Measurements from ENCODE around the gene SART3. TPM values are rescaled to one million over a fixed set of nuclear protein-coding genes. Genes with fewer than 3 reads are reported as not detected.
A peak's percentile ranks its signal among the peaks of the same experiment; 100 is the strongest.

SART3 gene
- total and polyA plus RNA-seq, 10 of the 15 experiments (the other 5 are each of a cell fraction or from before 2014, with no cell fraction given), result 8.8 to 179 (median 54.9) TPM

DNA sequence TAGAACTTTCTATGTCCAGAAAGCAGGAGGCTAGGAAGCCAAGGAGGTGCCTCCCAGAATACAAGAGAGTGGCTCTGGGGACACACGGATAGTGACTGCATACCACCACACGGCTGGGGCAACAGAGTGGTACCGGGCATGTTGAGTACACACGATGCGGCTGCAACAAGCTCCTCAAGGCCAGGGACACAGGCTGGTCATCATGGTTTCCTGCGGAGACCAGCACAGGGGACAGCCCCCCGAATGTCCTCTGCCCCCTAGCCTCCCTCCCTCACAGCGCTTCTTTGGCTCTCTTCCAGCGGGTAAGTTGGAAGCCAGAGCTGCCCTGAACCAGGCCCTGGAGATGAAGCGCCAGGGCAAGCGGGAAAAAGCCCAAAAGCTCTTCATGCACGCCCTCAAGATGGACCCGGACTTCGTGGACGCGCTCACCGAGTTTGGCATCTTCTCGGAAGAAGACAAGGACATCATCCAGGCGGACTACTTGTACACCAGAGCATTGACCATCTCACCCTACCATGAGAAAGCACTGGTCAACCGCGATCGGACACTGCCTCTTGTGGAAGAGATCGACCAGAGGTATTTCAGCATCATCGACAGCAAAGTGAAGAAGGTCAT lies 42.8 kb downstream of the SART3 start:
- peaks cover 26 to 32% of the 10 kb centered on the region in 2 experiments for H3K36me3 ChIP-seq (ENCODE audit: control insufficient read depth in 2 of 2, insufficient read depth in 2 of 2, low read length in 1 of 2)
- ChIA-PET CTCF (interaction anchor here (0.7 kb wide), 1 partner anchor 17 kb away, joined by 3 read pairs; no protein-coding TSS in a partner anchor), RAD21 (ENCODE audit: unreplicated experiment) (no interaction called here), POLR2A (no interaction called here), SMC1A (ENCODE audit: uncharacterized antibody, unreplicated experiment) (interaction anchor here (0.7 to 1.4 kb wide), 2 partner anchors 8 to 284 kb away, joined by 3 read pairs; no protein-coding TSS in a partner anchor)
- peaks cover 16% of the 10 kb centered on the region for H3K79me2 ChIP-seq (ENCODE audit: control insufficient read depth, insufficient read depth, low read length)
- peaks cover 3% of the 10 kb centered on the region; the same call in 1 of the 2 replicates for H4K20me1 ChIP-seq (ENCODE audit: control insufficient read depth, insufficient read depth)
- 94% methylated on average over 24 of the region's 24 CpGs for WGBS (ENCODE audit: insufficient coverage, insufficient replicate concordance, low lambda C conversion rate, missing lambda C conversion rate)
- DNase-seq (ENCODE audit: low read depth, low spot score) (no peak), FAIRE-seq (no peak), ATAC-seq (no peak)
- no peaks in the 10 kb centered on the region for H3K27me3 ChIP-seq (replicated peaks in 1 of 2; ENCODE audit: control insufficient read depth in 2 of 2, insufficient read depth in 2 of 2, low read length in 1 of 2)
- intact Hi-C loops (cut with micrococcal nuclease; ENCODE audit: unreplicated experiment), result loop anchor here (5.0 to 10.0 kb wide), 2 partner anchors 99 to 153 kb away; no protein-coding TSS in a partner anchor
- no peak overlapping the region for H3K9ac ChIP-seq (ENCODE audit: control insufficient read depth, insufficient read depth, low read length)
- no peak overlapping the region for H3K27ac ChIP-seq (ENCODE audit: control insufficient read depth, insufficient read depth)
- in situ Hi-C loops (cut with MboI), result loop anchor here (25.0 kb wide), 1 partner anchor 831 kb away; the partner anchor contains the start of gene PWP1
- TF ChIP-seq MEF2B (IDR thresholded peaks at IDR 0.05; ENCODE audit: partially characterized antibody, poor library complexity, severe bottlenecking), result no peak
- TF ChIP-seq IRF5 (IDR thresholded peaks at IDR 0.05; ENCODE audit: borderline replicate concordance), result no peak
- peak; percentile 0; the same call in 1 of the 2 replicates for TF ChIP-seq POLR2AphosphoS5 (IDR thresholded peaks at IDR 0.05; ENCODE audit: low read length)
- no peak for TF ChIP-seq ZZZ3 (IDR thresholded peaks at IDR 0.05; ENCODE audit: control insufficient read depth, insufficient read length, low read depth)
- TF ChIP-seq YBX1 (IDR thresholded peaks at IDR 0.05), result no peak
- peak; percentile 51 for TF ChIP-seq POLR2A (IDR thresholded peaks at IDR 0.05; ENCODE audit: low read depth, low read length)
- H3K9me3 ChIP-seq (replicated peaks; ENCODE audit: control insufficient read depth, insufficient read depth, low read length), result no peaks in the 10 kb centered on the region
- H2AFZ ChIP-seq (ENCODE audit: control insufficient read depth, low read depth, low read length), result no peak overlapping the region
- H3K4me1 ChIP-seq (ENCODE audit: control insufficient read depth, insufficient read depth, low read length), result peaks cover 9% of the 10 kb centered on the region
- no TSS peak for BruUV-seq (replicated peaks)
- no peak overlapping the region for H3K4me2 ChIP-seq (ENCODE audit: control insufficient read depth, insufficient read depth)
- H3K4me3 ChIP-seq, result no peak overlapping the region

All from GM12878 (cell line).